Measurements from ENCODE around the gene ZNF526. TPM values are rescaled to one million over a fixed set of nuclear protein-coding genes. Genes with fewer than 3 reads are reported as not detected.

ZNF526 gene
- polyA plus RNA-seq, 3 donors = 0.96 to 3.4 (median 1.3) TPM

DNA sequence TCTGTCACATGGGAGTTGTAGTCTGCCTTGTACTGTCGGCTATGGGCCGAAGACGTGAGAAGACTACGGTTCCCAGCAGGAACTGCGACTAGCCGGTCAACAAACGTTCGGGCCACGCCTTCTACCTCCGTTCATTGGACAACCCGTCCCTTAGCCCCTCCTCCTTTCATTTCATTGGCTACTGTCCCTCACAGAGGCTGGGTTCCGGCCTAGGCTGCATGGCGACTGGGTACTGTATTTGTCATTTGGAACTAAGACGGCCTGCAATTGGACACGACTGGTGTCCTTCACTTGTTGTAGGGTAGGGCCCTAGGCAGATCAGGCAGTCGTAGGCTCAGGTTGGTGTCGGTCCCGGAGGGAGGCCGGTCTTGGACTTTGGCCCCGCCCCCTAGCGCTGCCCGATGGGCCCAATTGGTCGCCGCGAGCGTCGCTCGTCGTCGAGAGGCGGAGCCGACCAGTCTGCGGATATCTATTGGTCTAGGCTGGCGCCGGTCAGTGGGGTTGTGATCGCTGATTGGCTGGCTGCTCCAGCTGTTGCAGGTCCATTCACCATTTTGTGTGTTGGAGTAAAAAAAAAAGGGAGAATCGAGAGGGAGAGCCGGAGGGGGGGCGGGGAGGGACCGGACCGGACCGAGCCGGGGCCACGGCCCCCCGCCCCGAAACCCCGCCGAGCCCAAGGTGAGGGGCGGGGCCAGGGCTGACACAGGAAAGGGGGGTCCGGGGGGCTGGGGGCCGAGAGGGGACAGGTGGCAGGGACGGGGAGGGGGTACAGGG lies 48.8 kb downstream of the ZNF526 start, which contains the start of gene CIC:
TSS of gene CIC (plus strand) at position 549 of the 774 bp plus-strand sequence. CDS start 2,532 bp downstream, outside the sequence.
- peaks cover 30 to 35% of the 10 kb centered on the region in 2 donors for H3K4me1 ChIP-seq (ENCODE audit: control insufficient read depth in 1 of 2, insufficient read depth in 2 of 2, low read length in 2 of 2)
- no peaks in the 10 kb centered on the region for H3K27me3 ChIP-seq (ENCODE audit: control insufficient read depth in 2 of 2, insufficient read depth in 2 of 2, low read length in 2 of 2)
- H3K4me1 Mint-ChIP-seq = peaks cover 29% of the 10 kb centered on the region
- peak within 1 kb of the TSS; percentile 83 for H2AFZ ChIP-seq (ENCODE audit: insufficient read depth, low read depth, low read length, poor library complexity, severe bottlenecking)
- DNase-seq = peak; percentile 100
- peak within 1 kb of the TSS; percentile 92 for H3K4me2 ChIP-seq (replicated peaks; ENCODE audit: extremely low read depth, low read length, poor library complexity, severe bottlenecking)
- peak within 1 kb of the TSS; percentile 73 to 88 (median 76) for H3K4me3 ChIP-seq (replicated peaks in 1 of 3; ENCODE audit: low read depth in 2 of 3, low read length in 3 of 3)
- peaks cover 0 to 2% (median 0%) of the 10 kb centered on the region in 7 donors for H3K9me3 Mint-ChIP-seq
- peak within 1 kb of the TSS; percentile 89 for H3K9ac ChIP-seq (ENCODE audit: insufficient read depth, low read length, poor library complexity, severe bottlenecking)
- peaks cover 10% of the 10 kb centered on the region for H4K20me1 ChIP-seq (ENCODE audit: insufficient read depth, low read length)
- peak within 1 kb of the TSS; percentile 90 to 99 for H3K27ac ChIP-seq (ENCODE audit: low read depth in 1 of 2, low read length in 2 of 2)
- H3K9me3 ChIP-seq (replicated peaks in 1 of 2; ENCODE audit: control insufficient read depth in 1 of 2, insufficient read depth in 1 of 2, low read length in 2 of 2) = no peaks in the 10 kb centered on the region
- peaks cover 15 to 24% of the 10 kb centered on the region in 2 donors for H3K36me3 Mint-ChIP-seq
- H3K79me2 ChIP-seq (ENCODE audit: insufficient read depth, low read length) = peaks cover 44% of the 10 kb centered on the region
- peaks cover 21 to 22% of the 10 kb centered on the region in 2 donors for H3K36me3 ChIP-seq (replicated peaks in 1 of 2; ENCODE audit: control insufficient read depth in 1 of 2, insufficient read depth in 2 of 2, low read length in 2 of 2)
- peak within 1 kb of the TSS in 4 of 7 donors; percentile 98 to 99 (median 99) for H3K27ac Mint-ChIP-seq
- under 1% methylated on average over 35 of the region's 52 CpGs for WGBS (ENCODE audit: insufficient coverage)
- H3K4me3 Mint-ChIP-seq = peak within 1 kb of the TSS; percentile 84 to 95
- H3K27me3 Mint-ChIP-seq (ENCODE audit: low read depth in 3 of 3) = peaks cover 0 to 1% (median 1%) of the 10 kb centered on the region in 3 donors
- intact Hi-C loops (cut with micrococcal nuclease) = loop anchor here (1.0 to 2.0 kb wide), 3 partner anchors 14 to 27 kb away; partner anchors contain the start of genes ERF (in 2 of the 2) and GSK3A (in 1 of the 2)
- TF ChIP-seq, protein P1, sequence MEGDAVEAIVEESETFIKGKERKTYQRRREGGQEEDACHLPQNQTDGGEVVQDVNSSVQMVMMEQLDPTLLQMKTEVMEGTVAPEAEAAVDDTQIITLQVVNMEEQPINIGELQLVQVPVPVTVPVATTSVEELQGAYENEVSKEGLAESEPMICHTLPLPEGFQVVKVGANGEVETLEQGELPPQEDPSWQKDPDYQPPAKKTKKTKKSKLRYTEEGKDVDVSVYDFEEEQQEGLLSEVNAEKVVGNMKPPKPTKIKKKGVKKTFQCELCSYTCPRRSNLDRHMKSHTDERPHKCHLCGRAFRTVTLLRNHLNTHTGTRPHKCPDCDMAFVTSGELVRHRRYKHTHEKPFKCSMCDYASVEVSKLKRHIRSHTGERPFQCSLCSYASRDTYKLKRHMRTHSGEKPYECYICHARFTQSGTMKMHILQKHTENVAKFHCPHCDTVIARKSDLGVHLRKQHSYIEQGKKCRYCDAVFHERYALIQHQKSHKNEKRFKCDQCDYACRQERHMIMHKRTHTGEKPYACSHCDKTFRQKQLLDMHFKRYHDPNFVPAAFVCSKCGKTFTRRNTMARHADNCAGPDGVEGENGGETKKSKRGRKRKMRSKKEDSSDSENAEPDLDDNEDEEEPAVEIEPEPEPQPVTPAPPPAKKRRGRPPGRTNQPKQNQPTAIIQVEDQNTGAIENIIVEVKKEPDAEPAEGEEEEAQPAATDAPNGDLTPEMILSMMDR (IDR thresholded peaks at IDR 0.05) = no peak

DNA sequence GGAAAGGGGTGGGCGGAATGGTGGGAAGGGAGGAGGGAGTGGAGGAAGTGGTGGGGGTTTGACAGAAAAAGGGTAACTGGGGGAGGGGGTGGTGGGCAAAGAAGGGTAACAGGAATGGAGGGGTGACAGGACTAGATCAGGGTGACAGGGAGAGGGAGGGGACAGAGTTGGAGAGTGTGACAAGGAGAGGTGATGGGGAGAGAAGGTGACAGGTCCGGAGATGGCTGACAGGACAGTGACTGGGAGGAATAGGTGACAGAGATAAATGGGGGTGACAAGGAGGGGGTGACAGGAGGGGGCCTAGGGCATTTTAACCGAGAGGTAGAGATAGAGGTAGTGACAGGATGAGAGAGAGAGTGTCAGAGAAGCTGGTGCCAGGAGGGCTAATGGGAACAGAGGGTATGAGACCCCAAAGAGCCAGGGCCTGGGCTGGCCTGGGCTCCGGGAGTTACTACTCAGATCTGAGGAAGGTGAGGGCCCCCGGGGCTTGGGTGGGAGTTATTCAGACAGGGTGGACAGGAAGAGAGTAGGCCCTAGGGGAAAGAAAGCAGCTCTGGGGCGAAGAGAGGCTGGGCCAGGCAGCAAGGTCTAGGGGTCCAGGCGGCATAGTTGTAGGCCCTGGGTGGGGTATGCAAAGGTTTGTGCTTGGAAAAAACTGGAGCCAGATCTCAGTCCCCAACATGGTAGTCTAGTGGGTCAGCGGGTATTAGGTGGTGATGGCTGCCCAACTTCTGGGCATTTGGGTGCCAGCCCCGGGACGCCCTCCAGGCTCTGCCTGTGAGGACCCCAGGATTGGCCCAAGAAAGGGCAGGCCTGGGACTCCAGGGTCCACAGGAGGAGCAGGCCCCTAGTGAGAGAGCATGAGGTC lies 49.6 kb downstream of the ZNF526 start:
- peak overlapping the region; percentile 84 to 95 for H3K4me3 Mint-ChIP-seq
- WGBS (ENCODE audit: insufficient coverage) = 36% methylated on average over 10 of the region's 10 CpGs
- peaks cover 0 to 2% (median 0%) of the 10 kb centered on the region in 7 donors for H3K9me3 Mint-ChIP-seq
- peaks cover 32% of the 10 kb centered on the region for H3K4me1 Mint-ChIP-seq
- Histone ChIP-seq H4K20me1 (ENCODE audit: insufficient read depth, low read length) (peaks cover 18% of the 10 kb centered on the region), H3K27ac (ENCODE audit: low read depth in 1 of 2, low read length in 2 of 2) (peak overlapping the region; percentile 90 to 95), H3K4me1 (ENCODE audit: control insufficient read depth in 1 of 2, insufficient read depth in 2 of 2, low read length in 2 of 2) (peaks cover 30 to 35% of the 10 kb centered on the region in 2 donors), H3K9ac (ENCODE audit: insufficient read depth, low read length, poor library complexity, severe bottlenecking) (peak overlapping the region; percentile 78), H3K27me3 (ENCODE audit: control insufficient read depth in 2 of 2, insufficient read depth in 2 of 2, low read length in 2 of 2) (no peaks in the 10 kb centered on the region), H3K4me2 (replicated peaks; ENCODE audit: extremely low read depth, low read length, poor library complexity, severe bottlenecking) (peak overlapping the region; percentile 80), H2AFZ (ENCODE audit: insufficient read depth, low read depth, low read length, poor library complexity, severe bottlenecking) (no peak overlapping the region), H3K4me3 (replicated peaks in 1 of 3; ENCODE audit: low read depth in 2 of 3, low read length in 3 of 3) (peak overlapping the region; percentile 65 to 88 (median 73)), H3K9me3 (replicated peaks in 1 of 2; ENCODE audit: control insufficient read depth in 1 of 2, insufficient read depth in 1 of 2, low read length in 2 of 2) (no peaks in the 10 kb centered on the region), H3K36me3 (replicated peaks in 1 of 2; ENCODE audit: control insufficient read depth in 1 of 2, insufficient read depth in 2 of 2, low read length in 2 of 2) (peaks cover 28 to 30% of the 10 kb centered on the region in 2 donors), H3K79me2 (ENCODE audit: insufficient read depth, low read length) (peaks cover 52% of the 10 kb centered on the region)
- no peak for DNase-seq
- TF ChIP-seq, protein P1 (IDR thresholded peaks at IDR 0.05) = no peak
- H3K27me3 Mint-ChIP-seq (ENCODE audit: low read depth in 3 of 3) = peaks cover 0 to 1% (median 0%) of the 10 kb centered on the region in 3 donors
- peaks cover 21 to 32% of the 10 kb centered on the region in 2 donors for H3K36me3 Mint-ChIP-seq
- H3K27ac Mint-ChIP-seq = peak overlapping the region in 4 of 7 donors; percentile 98 to 99 (median 99)
- intact Hi-C loops (cut with micrococcal nuclease) = loop anchor here (2.0 kb wide), 2 partner anchors 13 to 15 kb away; partner anchors contain the start of gene ERF (in 2 of the 2)
